Psoas muscle (tissue), 8 donors: Measurements from ENCODE around the gene LCOR. TPM values are rescaled to one million over a fixed set of nuclear protein-coding genes. Genes with fewer than 3 reads are reported as not detected.

Experiments
- ATAC-seq, 4 donors: fragments of 200-7000 bp; cut with Tn5 transposase; one replicate each; pipeline ENCODE4 v1.9.1; 2020; ENCODE audit warnings: moderate library complexity in 3 of 4, mild to moderate bottlenecking in 2 of 4
- DNase-seq, 2 donors: peaks; one replicate each; pipeline ENCODE4 v3.0.0-alpha.2; 2020
- H3K27ac ChIP-seq: fragments of 200-600 bp; one replicate; pipeline ENCODE4 v1.8.0; 2022
- H3K27me3 ChIP-seq, 3 donors: fragments of 200-600 bp in 1 of 3; one replicate each; pipeline versions ENCODE4 v1.6.1 to v1.8.0; 2013 to 2022; ENCODE audit warnings: low read length in 2 of 3, mild to moderate bottlenecking in 2 of 3, moderate library complexity in 1 of 3; ENCODE audit not compliant: insufficient read depth in 3 of 3
- H3K36me3 ChIP-seq, 2 donors: fragments of 200-600 bp in 1 of 2; one replicate each; pipeline versions ENCODE4 v1.6.1 to v1.8.0; 2013 to 2022; ENCODE audit warnings: low read depth in 1 of 2, mild to moderate bottlenecking in 1 of 2, moderate library complexity in 1 of 2; ENCODE audit not compliant: insufficient read depth in 1 of 2
- H3K4me1 ChIP-seq: fragments of 200-600 bp; one replicate; pipeline ENCODE4 v1.8.0; 2022
- H3K4me3 ChIP-seq: fragments of 200-600 bp; one replicate; pipeline ENCODE4 v1.8.0; 2022; ENCODE audit warnings: mild to moderate bottlenecking
- H3K9me3 ChIP-seq: fragments of 200-600 bp; one replicate; pipeline ENCODE4 v1.8.0; 2022
- CTCF ChIP-seq: fragments of 200-600 bp; IDR thresholded peaks from one replicate; pipeline ENCODE4 v1.8.0; 2022; ENCODE audit warnings: antibody characterized with exemption
- WGBS, 3 donors: extraction: QIAGEN DNeasy Blood & Tissue Kit; methylation state at CpG; one replicate each; pipeline versions ENCODE4 v1.1.6 to v1.1.7; 2013; 5-methylcytosine and 5-hydroxymethylcytosine counted together
- intact Hi-C, 2 donors: fragments of 100-400 bp; cut with DNase I; formaldehyde crosslinking; loops; one replicate each; pipeline versions ENCODE4 v1.11.0 to v1.14.2; 2022
- polyA plus RNA-seq, 3 donors: library from polyadenylated mRNA; stranded (reverse); fragments of 200-250 nt; gene quantifications; one replicate each; pipeline ENCODE4 v1.2.3, GENCODE V29; 2013
- total RNA-seq, 4 donors: library from RNA; stranded (reverse); fragmentation: NEBNext Ultra II Directional in 2 of 4; extraction: Animal tissue kit (Norgen Biotek cat#: 25700) in 2 of 4; gene quantifications; one replicate each; pipeline versions ENCODE4 v1.2.1 to v1.2.4, GENCODE V29; 2021 to 2023
- donor health status: healthy with polysubstance abuse.
- donor health status: DM: no; HTN: no; CAD: no; lungs with moderate emphysema.
- donor health status: Bipolar disorder and iron deficiency.
- donor health status: healthy.
- donor health status: DM: yes; HTN: yes; CAD: no.
- donor health status: DM: no; HTN: no; CAD: no.
- donor health status: DM: no; HTN: no; CAD: no.
- donor health status: DM: yes; HTN: yes; CAD: no.

The LCOR gene
- total and polyA plus RNA-seq, 7 donors = 1.7 to 30.4 (median 13.6) TPM

GRCh38 chr10:96850113-96850512, 18.0 kb downstream of the LCOR start:
- no peaks in the 10 kb centered on the region for H3K27me3 ChIP-seq
- DNase-seq (no peak), ATAC-seq (no peak)
- intact Hi-C loops = no loop called here
- H3K9me3 ChIP-seq = no peaks in the 10 kb centered on the region
- no peak overlapping the region for H3K27ac ChIP-seq
- no peak overlapping the region for H3K4me3 ChIP-seq
- H3K4me1 ChIP-seq = peaks cover 29% of the 10 kb centered on the region
- no peaks in the 10 kb centered on the region for H3K36me3 ChIP-seq
- TF ChIP-seq CTCF = no peak
- WGBS, 3 donors = 91 to 98% (median 93%) methylated on average over 5 of the region's 5 CpGs

GRCh38 chr10:96850825-96851224, 18.7 kb downstream of the LCOR start:
- WGBS, 3 donors = 61 to 82% (median 76%) methylated on average over 3 of the region's 3 CpGs
- no peaks in the 10 kb centered on the region for H3K36me3 ChIP-seq
- H3K27me3 ChIP-seq = no peaks in the 10 kb centered on the region
- no peak for DNase-seq
- peak; percentile 17 to 75 (median 68) for ATAC-seq
- no peak overlapping the region for H3K4me3 ChIP-seq
- peaks cover 29% of the 10 kb centered on the region for H3K4me1 ChIP-seq
- intact Hi-C loops = no loop called here
- no peak for TF ChIP-seq CTCF
- H3K9me3 ChIP-seq = no peaks in the 10 kb centered on the region
- H3K27ac ChIP-seq = no peak overlapping the region

- H3K4me3 ChIP-seq = no peak overlapping the region
- 40 to 60% (median 44%) methylated on average over 6 of the region's 6 CpGs for WGBS, 3 donors
Observed at GRCh38 chr10:96851281-96851680, 19.2 kb downstream of the LCOR start.

GRCh38 chr10:96856317-96856716, 24.2 kb downstream of the LCOR start:
- DNase-seq (no peak), ATAC-seq (no peak)
- H3K36me3 ChIP-seq = no peaks in the 10 kb centered on the region
- peaks cover 55% of the 10 kb centered on the region for H3K4me1 ChIP-seq
- TF ChIP-seq CTCF = no peak
- no peak overlapping the region for H3K27ac ChIP-seq
- H3K4me3 ChIP-seq = no peak overlapping the region
- H3K9me3 ChIP-seq = no peaks in the 10 kb centered on the region
- no peaks in the 10 kb centered on the region for H3K27me3 ChIP-seq
- intact Hi-C loops = no loop called here
- WGBS, 3 donors = 72 to 84% (median 78%) methylated on average over 3 of the region's 3 CpGs

More at GRCh38 chr10:96851281-96851680, 19.2 kb downstream of the LCOR start:
- H3K4me1 ChIP-seq = peaks cover 29% of the 10 kb centered on the region
- ATAC-seq (no peak), DNase-seq (no peak)
- H3K9me3 ChIP-seq = no peaks in the 10 kb centered on the region
- no peak overlapping the region for H3K27ac ChIP-seq
- H3K27me3 ChIP-seq = no peaks in the 10 kb centered on the region
- intact Hi-C loops = no loop called here
- H3K36me3 ChIP-seq = no peaks in the 10 kb centered on the region
- no peak for TF ChIP-seq CTCF

- H3K36me3 ChIP-seq = no peaks in the 10 kb centered on the region
- H3K27ac ChIP-seq = peak overlapping the region; percentile 47
- H3K4me1 ChIP-seq = peaks cover 51% of the 10 kb centered on the region
- no peaks in the 10 kb centered on the region for H3K27me3 ChIP-seq
- DNase-seq (no peak), ATAC-seq (peak; percentile 78 to 84 (median 80))
- WGBS, 3 donors = 35 to 72% (median 50%) methylated on average over 4 of the region's 4 CpGs
- H3K9me3 ChIP-seq = no peaks in the 10 kb centered on the region
- intact Hi-C loops = no loop called here
- no peak for TF ChIP-seq CTCF
- H3K4me3 ChIP-seq = no peak overlapping the region
Observed at GRCh38 chr10:96857301-96858012, 25.4 kb downstream of the LCOR start.
